ENCODE results near the gene RPP40. TPM values are rescaled to one million over a fixed set of nuclear protein-coding genes. Genes with fewer than 3 reads are reported as not detected.

Gene RPP40
- total and polyA plus RNA-seq, 4 donors = 4.4 to 8.5 (median 7.0) TPM

DNA sequence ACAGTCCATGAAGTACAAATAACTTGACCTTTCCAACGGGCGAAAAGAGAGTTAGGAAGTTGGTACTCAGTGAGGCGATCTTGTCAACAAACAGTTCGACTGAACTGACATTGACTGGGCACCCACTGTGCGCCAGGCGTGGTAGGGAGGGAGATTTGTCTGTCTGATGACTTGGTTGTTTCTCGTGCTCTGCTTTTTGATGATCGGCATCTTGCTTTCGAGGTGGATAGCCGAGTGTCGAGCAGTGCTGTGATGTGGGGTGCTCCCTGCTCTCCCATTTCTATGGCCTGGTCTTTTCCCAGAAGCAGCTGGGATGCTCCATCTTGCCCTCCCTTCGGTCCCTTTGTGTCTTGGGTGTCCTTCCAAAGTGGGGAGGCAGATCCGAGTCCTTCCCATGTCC, 30.4 kb downstream of the RPP40 start:
- DNase-seq = no peak
- H3K9ac ChIP-seq (ENCODE audit: insufficient read depth in 1 of 2, low read length in 2 of 2) = no peak overlapping the region
- no peak overlapping the region for H3K4me3 ChIP-seq
- H3K27me3 ChIP-seq (ENCODE audit: control insufficient read depth in 3 of 3, insufficient read depth in 3 of 3, low read length in 2 of 3) = no peaks in the 10 kb centered on the region
- peaks cover 0 to 20% (median 0%) of the 10 kb centered on the region in 5 donors for H3K4me1 ChIP-seq (ENCODE audit: control insufficient read depth in 5 of 5, insufficient read depth in 5 of 5, low read length in 5 of 5)
- H3K27ac ChIP-seq (ENCODE audit: low read depth in 1 of 2, low read length in 1 of 2) = no peak overlapping the region
- H3K9me3 ChIP-seq (ENCODE audit: control insufficient read depth in 4 of 4, insufficient read depth in 3 of 4, low read length in 3 of 4) = peaks cover 0 to 3% (median under 1%) of the 10 kb centered on the region in 4 donors
- H3K36me3 ChIP-seq (ENCODE audit: control insufficient read depth in 4 of 4, insufficient read depth in 4 of 4, low read length in 4 of 4) = no peaks in the 10 kb centered on the region
- WGBS, 2 donors = 89 to 93% methylated on average over 13 of the region's 13 CpGs
- no peak for ATAC-seq (ENCODE audit: insufficient read depth, low FRiP score)
- TF ChIP-seq, protein P1, sequence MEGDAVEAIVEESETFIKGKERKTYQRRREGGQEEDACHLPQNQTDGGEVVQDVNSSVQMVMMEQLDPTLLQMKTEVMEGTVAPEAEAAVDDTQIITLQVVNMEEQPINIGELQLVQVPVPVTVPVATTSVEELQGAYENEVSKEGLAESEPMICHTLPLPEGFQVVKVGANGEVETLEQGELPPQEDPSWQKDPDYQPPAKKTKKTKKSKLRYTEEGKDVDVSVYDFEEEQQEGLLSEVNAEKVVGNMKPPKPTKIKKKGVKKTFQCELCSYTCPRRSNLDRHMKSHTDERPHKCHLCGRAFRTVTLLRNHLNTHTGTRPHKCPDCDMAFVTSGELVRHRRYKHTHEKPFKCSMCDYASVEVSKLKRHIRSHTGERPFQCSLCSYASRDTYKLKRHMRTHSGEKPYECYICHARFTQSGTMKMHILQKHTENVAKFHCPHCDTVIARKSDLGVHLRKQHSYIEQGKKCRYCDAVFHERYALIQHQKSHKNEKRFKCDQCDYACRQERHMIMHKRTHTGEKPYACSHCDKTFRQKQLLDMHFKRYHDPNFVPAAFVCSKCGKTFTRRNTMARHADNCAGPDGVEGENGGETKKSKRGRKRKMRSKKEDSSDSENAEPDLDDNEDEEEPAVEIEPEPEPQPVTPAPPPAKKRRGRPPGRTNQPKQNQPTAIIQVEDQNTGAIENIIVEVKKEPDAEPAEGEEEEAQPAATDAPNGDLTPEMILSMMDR (IDR thresholded peaks at IDR 0.05; ENCODE audit: control extremely low read depth, extremely low read depth) = no peak

DNA sequence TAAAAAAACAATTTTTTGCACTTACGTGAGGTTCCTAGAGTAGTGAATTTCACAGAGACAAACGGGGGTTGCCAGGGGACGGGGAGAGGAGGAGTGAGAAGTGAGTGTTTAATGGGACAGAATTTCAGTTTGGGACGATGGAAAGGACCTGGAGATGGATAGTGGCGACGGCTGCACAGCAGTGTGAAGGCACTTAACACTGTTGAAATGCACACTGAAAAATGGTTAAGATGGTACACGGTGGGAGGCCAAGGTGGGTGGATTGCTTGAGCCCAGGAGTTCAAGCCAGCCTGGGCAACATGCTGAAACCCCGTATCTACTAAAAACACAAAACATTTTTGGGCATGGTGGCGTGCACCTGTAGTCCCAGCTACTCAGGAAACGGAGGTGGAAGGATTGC, 31.4 kb downstream of the RPP40 start:
- no peak for DNase-seq
- Histone ChIP-seq H3K9me3 (ENCODE audit: control insufficient read depth in 4 of 4, insufficient read depth in 3 of 4, low read length in 3 of 4) (peaks cover 0 to 3% (median under 1%) of the 10 kb centered on the region in 4 donors), H3K4me1 (ENCODE audit: control insufficient read depth in 5 of 5, insufficient read depth in 5 of 5, low read length in 5 of 5) (peaks cover 0 to 20% (median 0%) of the 10 kb centered on the region in 5 donors), H3K4me3 (no peak overlapping the region), H3K36me3 (ENCODE audit: control insufficient read depth in 4 of 4, insufficient read depth in 4 of 4, low read length in 4 of 4) (no peaks in the 10 kb centered on the region), H3K27ac (ENCODE audit: low read depth in 1 of 2, low read length in 1 of 2) (no peak overlapping the region), H3K27me3 (ENCODE audit: control insufficient read depth in 3 of 3, insufficient read depth in 3 of 3, low read length in 2 of 3) (no peaks in the 10 kb centered on the region), H3K9ac (ENCODE audit: insufficient read depth in 1 of 2, low read length in 2 of 2) (no peak overlapping the region)
- 88 to 93% methylated on average over 10 of the region's 10 CpGs for WGBS, 2 donors
- TF ChIP-seq, protein P1 (IDR thresholded peaks at IDR 0.05; ENCODE audit: control extremely low read depth, extremely low read depth) = no peak
- no peak for ATAC-seq (ENCODE audit: insufficient read depth, low FRiP score)

DNA sequence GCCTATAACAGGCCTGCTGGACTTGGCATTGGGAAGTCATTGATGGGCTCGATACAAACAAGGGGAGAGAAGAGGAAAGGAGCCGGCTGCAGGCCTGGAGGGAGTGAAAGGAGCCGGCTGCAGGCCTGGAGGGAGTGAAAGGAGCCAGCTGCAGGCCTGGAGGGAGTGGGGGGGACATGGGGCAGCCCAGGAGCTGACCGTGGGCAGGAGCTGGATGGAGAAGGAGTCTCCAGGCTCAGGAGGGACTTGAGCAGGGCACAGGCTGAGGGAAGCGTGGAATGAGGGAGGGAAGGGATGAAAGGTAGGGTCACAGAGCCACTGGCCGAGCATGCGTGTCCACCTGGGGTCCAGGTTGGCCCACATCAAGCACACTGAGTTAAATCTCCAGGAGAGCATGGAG, 32.0 kb downstream of the RPP40 start:
- DNase-seq = no peak
- no peak overlapping the region for H3K9ac ChIP-seq (ENCODE audit: insufficient read depth in 1 of 2, low read length in 2 of 2)

More for the DNA sequence above, 32.0 kb downstream of the RPP40 start:
- ATAC-seq (ENCODE audit: insufficient read depth, low FRiP score) = no peak
- Histone ChIP-seq H3K27ac (ENCODE audit: low read depth in 1 of 2, low read length in 1 of 2) (no peak overlapping the region), H3K4me1 (ENCODE audit: control insufficient read depth in 5 of 5, insufficient read depth in 5 of 5, low read length in 5 of 5) (peaks cover 0 to 20% (median 0%) of the 10 kb centered on the region in 5 donors), H3K4me3 (no peak overlapping the region), H3K9me3 (ENCODE audit: control insufficient read depth in 4 of 4, insufficient read depth in 3 of 4, low read length in 3 of 4) (peaks cover 0 to 2% (median 0%) of the 10 kb centered on the region in 4 donors), H3K27me3 (ENCODE audit: control insufficient read depth in 3 of 3, insufficient read depth in 3 of 3, low read length in 2 of 3) (no peaks in the 10 kb centered on the region), H3K36me3 (ENCODE audit: control insufficient read depth in 4 of 4, insufficient read depth in 4 of 4, low read length in 4 of 4) (no peaks in the 10 kb centered on the region)
- TF ChIP-seq, protein P1 (IDR thresholded peaks at IDR 0.05; ENCODE audit: control extremely low read depth, extremely low read depth) = no peak
- 89 to 95% methylated on average over 7 of the region's 7 CpGs for WGBS, 2 donors

Measured in lung (tissue), 12 donors.